Testis (tissue), 3 donors: ENCODE data around the gene SRP19. TPM values are rescaled to one million over a fixed set of nuclear protein-coding genes. Genes with fewer than 3 reads are reported as not detected.
"Not testable (repeated sequence)": the region's sequence is repeated elsewhere in the genome, so short reads cannot be mapped to it uniquely, and the experiment has no call there.

Experiments
- DNase-seq: peaks from one replicate; pipeline ENCODE4 v3.0.0-alpha.2; 2019
- H3K27ac ChIP-seq, 2 donors: fragments of 200-600 bp; sonication (generic); one replicate each; pipeline ENCODE4 v1.5.1; 2019
- H3K27me3 ChIP-seq: fragments of 200-600 bp; sonication (generic); one replicate; pipeline ENCODE4 v1.5.1; 2019
- H3K36me3 ChIP-seq: fragments of 200-600 bp; sonication (generic); one replicate; pipeline ENCODE4 v1.5.1; 2017; ENCODE audit warnings: low read depth; ENCODE audit errors: missing control alignments
- H3K4me1 ChIP-seq: fragments of 200-600 bp; sonication (generic); one replicate; pipeline ENCODE4 v1.5.1; 2019
- H3K4me3 ChIP-seq, 2 donors: fragments of 200-600 bp; sonication (generic); one replicate each; pipeline ENCODE4 v1.5.1; 2017 to 2019
- H3K9me3 ChIP-seq: fragments of 200-600 bp; sonication (generic); one replicate; pipeline ENCODE4 v1.5.1; 2017
- CTCF ChIP-seq, 3 experiments: fragments of 450-650 bp in 2 of 3; fragments of 200-600 bp in 1 of 3; sonication (generic) in 1 of 3; IDR thresholded peaks; one replicate each; pipeline ENCODE4 v1.5.1; 2016 to 2019; ENCODE audit warnings: antibody characterized with exemption in 3 of 3, mild to moderate bottlenecking in 2 of 3, moderate library complexity in 1 of 3
- POLR2A ChIP-seq: fragments of 450-650 bp; IDR thresholded peaks from one replicate; pipeline ENCODE4 v1.6.1; 2017; ENCODE audit warnings: antibody characterized with exemption, mild to moderate bottlenecking, moderate library complexity
- WGBS, 2 donors: methylation state at CpG; one replicate each; pipeline ENCODE4 v1.1.5; 2018; 5-methylcytosine and 5-hydroxymethylcytosine counted together
- intact Hi-C: fragments of 100-400 bp; cut with DNase I; formaldehyde crosslinking; loops from one replicate; pipeline ENCODE4 v1.15.1; 2023; ENCODE audit warnings: low total_unique reads
- polyA plus RNA-seq: library from polyadenylated mRNA; stranded (reverse); fragments of 350-450 nt; fragmentation: Illumina TruSeq; extraction: RNeasy Lipid Tissue Mini Kit (QIAGEN cat#74804); gene quantifications from one replicate; pipeline ENCODE4 v1.2.3, GENCODE V29; 2014; ENCODE audit warnings: low read depth, low replicate concordance; ENCODE audit not compliant: insufficient read depth
- total RNA-seq, 2 donors: library from RNA; depleted of rRNA; stranded (reverse); fragments of >200 nt; gene quantifications; one replicate each; pipeline ENCODE4 v1.2.3, GENCODE V29; 2016

SRP19 gene
- total and polyA plus RNA-seq, 3 donors from 2014 or later, result 44.4 to 137 (median 62.0) TPM

- H3K36me3 ChIP-seq, result no peaks in the 10 kb centered on the region
- no peak for DNase-seq
- intact Hi-C loops, result no loop called here
- TF ChIP-seq CTCF (IDR thresholded peaks at IDR 0.05) (no peak), POLR2A (no peak)
- H3K4me3 ChIP-seq, result no peak overlapping the region
- no peaks in the 10 kb centered on the region for H3K4me1 ChIP-seq
- WGBS, 2 donors, result 87 to 95% methylated on average over 3 of the region's 3 CpGs
- H3K9me3 ChIP-seq, result no peaks in the 10 kb centered on the region
- no peak overlapping the region for H3K27ac ChIP-seq
- H3K27me3 ChIP-seq, result no peaks in the 10 kb centered on the region
Measured at GRCh38 chr5:112885001-112885400, 23.9 kb downstream of the SRP19 start.

- H3K4me3 ChIP-seq, result no peak overlapping the region
- 92 to 93% methylated on average over 4 of the region's 4 CpGs for WGBS, 2 donors
- no peak for DNase-seq
- no peaks in the 10 kb centered on the region for H3K4me1 ChIP-seq
- no peaks in the 10 kb centered on the region for H3K9me3 ChIP-seq
- no peaks in the 10 kb centered on the region for H3K36me3 ChIP-seq
- no peaks in the 10 kb centered on the region for H3K27me3 ChIP-seq
- intact Hi-C loops, result no loop called here
- no peak for TF ChIP-seq POLR2A
- no peak for TF ChIP-seq CTCF (IDR thresholded peaks at IDR 0.05)
- no peak overlapping the region for H3K27ac ChIP-seq
Measured at GRCh38 chr5:112886975-112887374, 25.9 kb downstream of the SRP19 start.

GRCh38 chr5:112892066-112892465 lies 31.0 kb downstream of the SRP19 start:
- intact Hi-C loops, DNase-seq, H3K27ac ChIP-seq, H3K9me3 ChIP-seq, H3K4me1 ChIP-seq, H3K36me3 ChIP-seq, H3K4me3 ChIP-seq, H3K27me3 ChIP-seq: not testable (repeated sequence)
- 87 to 89% methylated on average over 8 of the region's 8 CpGs for WGBS, 2 donors

- Histone ChIP-seq H3K4me1 (no peaks in the 10 kb centered on the region), H3K27ac (no peak overlapping the region), H3K4me3 (no peak overlapping the region), H3K27me3 (no peaks in the 10 kb centered on the region), H3K36me3 (no peaks in the 10 kb centered on the region), H3K9me3 (no peaks in the 10 kb centered on the region)
- TF ChIP-seq CTCF (IDR thresholded peaks at IDR 0.05), result no peak
- TF ChIP-seq POLR2A, result no peak
- intact Hi-C loops, result no loop called here
- no peak for DNase-seq
- WGBS, 2 donors, result 94 to 97% methylated on average over 13 of the region's 13 CpGs
Measured at GRCh38 chr5:112892776-112893175, 31.7 kb downstream of the SRP19 start.

- H3K4me3 ChIP-seq, result no peak overlapping the region
- no peaks in the 10 kb centered on the region for H3K9me3 ChIP-seq
- DNase-seq, result no peak
- WGBS, 2 donors, result 86 to 90% methylated on average over 3 of the region's 3 CpGs
- no peaks in the 10 kb centered on the region for H3K36me3 ChIP-seq
- no peaks in the 10 kb centered on the region for H3K4me1 ChIP-seq
- intact Hi-C loops, result no loop called here
- H3K27ac ChIP-seq, result no peak overlapping the region
- H3K27me3 ChIP-seq, result no peaks in the 10 kb centered on the region
- TF ChIP-seq CTCF (IDR thresholded peaks at IDR 0.05) (no peak), POLR2A (no peak)
Measured at GRCh38 chr5:112895682-112896081, 34.6 kb downstream of the SRP19 start.
